ENCODE data around the gene MAD1L1.

DNA sequence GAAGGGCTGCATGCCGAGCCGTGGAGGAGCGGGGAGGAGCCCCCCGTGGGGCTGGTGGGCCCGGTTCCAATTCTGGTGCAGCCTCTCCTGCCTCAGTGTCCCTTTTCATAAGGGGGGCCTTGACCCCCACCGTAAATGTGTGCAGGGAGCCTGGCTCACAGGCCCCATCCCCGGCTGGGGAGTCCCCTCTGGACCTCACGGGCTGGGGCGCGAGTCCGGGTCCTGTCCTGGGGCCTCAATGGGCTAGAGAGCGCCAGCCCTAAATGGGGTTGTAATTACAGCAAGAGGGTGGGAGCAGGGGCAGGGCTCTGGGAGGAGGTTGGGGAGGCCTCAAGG lies 359.7 kb downstream of the MAD1L1 start:
- TF ChIP-seq CTCF (IDR thresholded peaks at IDR 0.05; ENCODE audit: insufficient read depth, low read length, poor library complexity, severe bottlenecking): no peak
- no peak for TF ChIP-seq EZH2phosphoT487 (conservative IDR thresholded peaks at IDR 0.05; ENCODE audit: low read length)
